CD14-positive monocyte (primary cell): Measurements from ENCODE around the gene MPDZ. TPM values are rescaled to one million over a fixed set of nuclear protein-coding genes. Genes with fewer than 3 reads are reported as not detected.

Experiments
- DNase-seq, 3 donors: peaks; one replicate each; pipeline ENCODE4 v3.0.0-alpha.2; 2011 to 2022
- H2AFZ ChIP-seq: 2 replicates; pipeline ENCODE4 v1.6.0; 2012; ENCODE audit warnings: mild to moderate bottlenecking, low read depth, low read length, inconsistent platforms; ENCODE audit not compliant: insufficient read depth, poor library complexity, severe bottlenecking
- H3K27ac ChIP-seq, 2 donors: 1 replicate in 1 of 2; 2 replicates in 1 of 2; pipeline ENCODE4 v1.5.1; 2012 to 2013; ENCODE audit warnings: low read length in 2 of 2, control low read depth in 1 of 2, inconsistent platforms in 1 of 2, low read depth in 1 of 2, mild to moderate bottlenecking in 1 of 2
- H3K27me3 ChIP-seq, 2 donors: one replicate each; pipeline versions ENCODE4 v1.6.0 to v1.6.1; 2011 to 2013; ENCODE audit warnings: low read length in 2 of 2; ENCODE audit not compliant: control insufficient read depth in 2 of 2, insufficient read depth in 2 of 2
- H3K36me3 ChIP-seq, 2 donors: replicated peaks in 1 of 2; 1 replicate in 1 of 2; 2 replicates in 1 of 2; pipeline versions ENCODE4 v1.5.1 to v1.6.1; 2012 to 2013; ENCODE audit warnings: low read length in 2 of 2, control low read depth in 1 of 2, inconsistent platforms in 1 of 2, mild to moderate bottlenecking in 1 of 2; ENCODE audit not compliant: insufficient read depth in 2 of 2, control insufficient read depth in 1 of 2
- H3K4me1 ChIP-seq, 2 donors: 1 replicate in 1 of 2; 2 replicates in 1 of 2; pipeline versions ENCODE4 v1.5.1 to v1.6.1; 2012 to 2013; ENCODE audit warnings: low read length in 2 of 2, control low read depth in 1 of 2, inconsistent platforms in 1 of 2, mild to moderate bottlenecking in 1 of 2, moderate library complexity in 1 of 2; ENCODE audit not compliant: insufficient read depth in 2 of 2, control insufficient read depth in 1 of 2
- H3K4me2 ChIP-seq: replicated peaks from 2 replicates; pipeline ENCODE3; 2012; ENCODE audit warnings: low read length, moderate library complexity, mild to moderate bottlenecking; ENCODE audit not compliant: poor library complexity, severe bottlenecking; ENCODE audit errors: extremely low read depth
- H3K4me3 ChIP-seq, 3 experiments: fragments of 200-600 bp in 1 of 3; sonication (generic) in 1 of 3; replicated peaks in 1 of 3; 1 replicate in 2 of 3; 2 replicates in 1 of 3; pipeline ENCODE4 v1.5.1; 2011 to 2013; ENCODE audit warnings: low read length in 3 of 3, mild to moderate bottlenecking in 3 of 3, control low read depth in 2 of 3, low read depth in 2 of 3, inconsistent platforms in 1 of 3, moderate library complexity in 1 of 3
- H3K79me2 ChIP-seq: 2 replicates; pipeline ENCODE4 v1.6.0; 2012; ENCODE audit warnings: mild to moderate bottlenecking, control low read depth, inconsistent platforms, low read length, moderate library complexity; ENCODE audit not compliant: insufficient read depth
- H3K9ac ChIP-seq: 2 replicates; pipeline ENCODE4 v1.6.0; 2017; ENCODE audit warnings: low read length, mild to moderate bottlenecking; ENCODE audit not compliant: insufficient read depth, poor library complexity, severe bottlenecking
- H3K9me3 ChIP-seq, 2 donors: replicated peaks in 1 of 2; 1 replicate in 1 of 2; 2 replicates in 1 of 2; pipeline versions ENCODE4 v1.5.1 to v1.6.1; 2012 to 2013; ENCODE audit warnings: low read length in 2 of 2, control low read depth in 1 of 2; ENCODE audit not compliant: control insufficient read depth in 1 of 2, insufficient read depth in 1 of 2
- H4K20me1 ChIP-seq: 2 replicates; pipeline ENCODE4 v1.6.0; 2012; ENCODE audit warnings: mild to moderate bottlenecking, low read length, control low read depth, moderate library complexity; ENCODE audit not compliant: insufficient read depth
- H3K27ac Mint-ChIP-seq, 7 donors: one replicate each; pipeline ENCODE4 v1.8.0; 2020; ENCODE audit warnings: mild to moderate bottlenecking in 7 of 7, mixed read lengths in 7 of 7, moderate library complexity in 6 of 7, inconsistent platforms in 2 of 7
- H3K27me3 Mint-ChIP-seq, 3 donors: one replicate each; pipeline ENCODE4 v1.8.0; 2021 to 2022; ENCODE audit warnings: low read depth in 3 of 3, mild to moderate bottlenecking in 3 of 3, mixed read lengths in 3 of 3, moderate library complexity in 3 of 3, inconsistent platforms in 1 of 3
- H3K36me3 Mint-ChIP-seq, 2 donors: one replicate each; pipeline ENCODE4 v1.8.0; 2020; ENCODE audit warnings: mixed read lengths in 2 of 2, inconsistent platforms in 1 of 2, mild to moderate bottlenecking in 1 of 2
- H3K4me1 Mint-ChIP-seq: one replicate; pipeline ENCODE4 v1.8.0; 2020; ENCODE audit warnings: mild to moderate bottlenecking, mixed read lengths
- H3K4me3 Mint-ChIP-seq, 2 donors: one replicate each; pipeline ENCODE4 v1.8.0; 2020; ENCODE audit warnings: mild to moderate bottlenecking in 2 of 2, mixed read lengths in 2 of 2, moderate library complexity in 1 of 2
- H3K9me3 Mint-ChIP-seq, 7 donors: one replicate each; pipeline ENCODE4 v1.8.0; 2020 to 2022; ENCODE audit warnings: mixed read lengths in 7 of 7, mild to moderate bottlenecking in 6 of 7, moderate library complexity in 6 of 7, inconsistent platforms in 2 of 7
- CTCF ChIP-seq: fragments of 200-600 bp; IDR thresholded peaks from one replicate; pipeline ENCODE4 v1.8.0; 2022; ENCODE audit warnings: antibody characterized with exemption, mild to moderate bottlenecking
- WGBS: methylation state at CpG from one replicate; pipeline ENCODE4 v1.1.5; 2013; ENCODE audit warnings: missing lambda C conversion rate; ENCODE audit not compliant: insufficient coverage; 5-methylcytosine and 5-hydroxymethylcytosine counted together
- intact Hi-C, 2 donors: fragments of 100-400 bp; cut with micrococcal nuclease; formaldehyde crosslinking; loops; one replicate each; pipeline versions ENCODE4 v1.15.0 to v1.15.1; 2023
- polyA plus RNA-seq, 3 donors: library from polyadenylated mRNA; depleted of rRNA in 1 of 3; unstranded in 2 of 3; stranded (reverse) in 1 of 3; fragments of 300-500 nt in 2 of 3; fragments of >200 nt in 1 of 3; fragmentation: Illumina TruSeq in 2 of 3; gene quantifications; 1 replicate in 2 of 3; 2 replicates in 1 of 3; pipeline ENCODE4 v1.2.3, GENCODE V29; 2012 to 2021

Gene MPDZ
- polyA plus RNA-seq, 3 donors = not detected

GRCh38 chr9:13118313-13118712 lies 161.2 kb downstream of the MPDZ start:
- no peak overlapping the region for H3K4me2 ChIP-seq
- Mint-ChIP-seq H3K27me3 (peaks cover 0 to 2% (median 0%) of the 10 kb centered on the region in 3 donors), H3K36me3 (no peaks in the 10 kb centered on the region), H3K9me3 (peaks cover 0 to 17% (median 2%) of the 10 kb centered on the region in 7 donors), H3K4me1 (no peaks in the 10 kb centered on the region), H3K4me3 (no peak overlapping the region), H3K27ac (no peak overlapping the region)
- TF ChIP-seq CTCF = no peak
- no peaks in the 10 kb centered on the region for H3K9me3 ChIP-seq
- DNase-seq = no peak
- intact Hi-C loops = no loop called here
- 86% methylated on average over 1 of the region's 2 CpGs for WGBS
- no peaks in the 10 kb centered on the region for H3K36me3 ChIP-seq
- H3K27me3 ChIP-seq = no peaks in the 10 kb centered on the region
- no peaks in the 10 kb centered on the region for H3K4me1 ChIP-seq
- H4K20me1 ChIP-seq = no peaks in the 10 kb centered on the region
- no peak overlapping the region for H2AFZ ChIP-seq
- H3K27ac ChIP-seq = no peak overlapping the region
- H3K79me2 ChIP-seq = no peaks in the 10 kb centered on the region
- no peak overlapping the region for H3K9ac ChIP-seq
- no peak overlapping the region for H3K4me3 ChIP-seq

GRCh38 chr9:13116292-13116691 lies 163.2 kb downstream of the MPDZ start:
- Histone ChIP-seq H3K79me2 (no peaks in the 10 kb centered on the region), H3K4me2 (no peak overlapping the region)

More at GRCh38 chr9:13116292-13116691, 163.2 kb downstream of the MPDZ start:
- Histone ChIP-seq H3K4me3 (no peak overlapping the region), H3K27me3 (no peaks in the 10 kb centered on the region), H3K36me3 (no peaks in the 10 kb centered on the region), H3K27ac (no peak overlapping the region), H3K9me3 (no peaks in the 10 kb centered on the region), H3K4me1 (no peaks in the 10 kb centered on the region), H4K20me1 (no peaks in the 10 kb centered on the region), H2AFZ (no peak overlapping the region), H3K9ac (no peak overlapping the region)
- intact Hi-C loops = no loop called here
- peaks cover 0 to 12% (median 1%) of the 10 kb centered on the region in 7 donors for H3K9me3 Mint-ChIP-seq
- no peak overlapping the region for H3K27ac Mint-ChIP-seq
- no peaks in the 10 kb centered on the region for H3K27me3 Mint-ChIP-seq
- H3K36me3 Mint-ChIP-seq = no peaks in the 10 kb centered on the region
- no peak overlapping the region for H3K4me3 Mint-ChIP-seq
- no peak for DNase-seq
- TF ChIP-seq CTCF = no peak
- no CpG with 5 or more reads among the region's 2 CpGs for WGBS
- no peaks in the 10 kb centered on the region for H3K4me1 Mint-ChIP-seq
